Colonic mucosa (tissue), 4 donors: ENCODE measurements around the gene CADPS2. TPM values are rescaled to one million over a fixed set of nuclear protein-coding genes. Genes with fewer than 3 reads are reported as not detected.

Source experiments
- DNase-seq: peaks from one replicate; pipeline ENCODE4 v3.0.0-alpha.2; 2020
- H3K27ac ChIP-seq: fragments of 200-600 bp; one replicate; pipeline ENCODE4 v1.8.0; 2021
- H3K27me3 ChIP-seq: fragments of 200-600 bp; one replicate; pipeline ENCODE4 v1.8.0; 2021
- H3K36me3 ChIP-seq: fragments of 200-600 bp; one replicate; pipeline ENCODE4 v1.8.0; 2021
- H3K4me1 ChIP-seq: fragments of 200-600 bp; one replicate; pipeline ENCODE4 v1.8.0; 2021; ENCODE audit warnings: mild to moderate bottlenecking
- H3K4me3 ChIP-seq: fragments of 200-600 bp; one replicate; pipeline ENCODE4 v1.8.0; 2021
- H3K9ac ChIP-seq, 2 donors: one replicate each; pipeline ENCODE4 v1.7.0; 2013; ENCODE audit warnings: control low read depth in 2 of 2, low read depth in 2 of 2, low read length in 2 of 2
- H3K9me3 ChIP-seq: fragments of 200-600 bp; one replicate; pipeline ENCODE4 v1.8.0; 2021
- CTCF ChIP-seq: fragments of 200-600 bp; IDR thresholded peaks from one replicate; pipeline ENCODE4 v1.8.0; 2022; ENCODE audit warnings: antibody characterized with exemption, mild to moderate bottlenecking
- intact Hi-C: fragments of 100-400 bp; cut with DNase I; formaldehyde crosslinking; loops from one replicate; pipeline ENCODE4 v1.14.1; 2022
- total RNA-seq, 2 donors: library from RNA; stranded (reverse); fragmentation: NEBNext Ultra II Directional in 1 of 2; extraction: Animal tissue kit (Norgen Biotek cat#: 25700) in 1 of 2; gene quantifications; one replicate each; pipeline ENCODE4 v1.2.1, GENCODE V29; 2021
- donor health status: healthy.
- donor health status: DM: no; HTN: no; CAD: no.
- donor health status: DM: no; HTN: no; CAD: no.

CADPS2 gene
- total RNA-seq, 2 donors from 2014 or later: 13.6 to 15.2 TPM

GRCh38 chr7:122618585-122619189 is 267.6 kb downstream of the CADPS2 start:
- no peaks in the 10 kb centered on the region for H3K36me3 ChIP-seq
- no peak for TF ChIP-seq CTCF
- no peaks in the 10 kb centered on the region for H3K4me1 ChIP-seq
- H3K9me3 ChIP-seq: no peaks in the 10 kb centered on the region
- no peaks in the 10 kb centered on the region for H3K27me3 ChIP-seq
- no peak overlapping the region for H3K9ac ChIP-seq
- H3K27ac ChIP-seq: no peak overlapping the region
- intact Hi-C loops: no loop called here
- H3K4me3 ChIP-seq: no peak overlapping the region
- no peak for DNase-seq

GRCh38 chr7:122616951-122617350 is 269.3 kb downstream of the CADPS2 start:
- Histone ChIP-seq H3K9me3 (no peaks in the 10 kb centered on the region), H3K27me3 (no peaks in the 10 kb centered on the region), H3K9ac (no peak overlapping the region), H3K36me3 (no peaks in the 10 kb centered on the region), H3K4me1 (no peaks in the 10 kb centered on the region), H3K4me3 (no peak overlapping the region), H3K27ac (no peak overlapping the region)
- no peak for DNase-seq
- intact Hi-C loops: no loop called here
- no peak for TF ChIP-seq CTCF

GRCh38 chr7:122605929-122606328 is 280.3 kb downstream of the CADPS2 start:
- no peak for TF ChIP-seq CTCF
- H3K9me3 ChIP-seq: no peaks in the 10 kb centered on the region
- no peak overlapping the region for H3K27ac ChIP-seq
- no peak overlapping the region for H3K4me3 ChIP-seq
- no peak overlapping the region for H3K9ac ChIP-seq
- H3K4me1 ChIP-seq: no peaks in the 10 kb centered on the region
- no peak for DNase-seq
- intact Hi-C loops: no loop called here
- H3K36me3 ChIP-seq: no peaks in the 10 kb centered on the region
- H3K27me3 ChIP-seq: no peaks in the 10 kb centered on the region

- Histone ChIP-seq H3K36me3 (no peaks in the 10 kb centered on the region), H3K9ac (no peak overlapping the region), H3K4me3 (no peak overlapping the region), H3K4me1 (no peaks in the 10 kb centered on the region), H3K27ac (no peak overlapping the region), H3K27me3 (no peaks in the 10 kb centered on the region), H3K9me3 (no peaks in the 10 kb centered on the region)
- intact Hi-C loops: no loop called here
- TF ChIP-seq CTCF: no peak
- DNase-seq: no peak
These were observed 282.0 kb downstream of the CADPS2 start for GRCh38 chr7:122604251-122604650.

- no peak overlapping the region for H3K4me3 ChIP-seq
- H3K27ac ChIP-seq: no peak overlapping the region
- no peaks in the 10 kb centered on the region for H3K27me3 ChIP-seq
- DNase-seq: no peak
- no peak for TF ChIP-seq CTCF
- H3K36me3 ChIP-seq: no peaks in the 10 kb centered on the region
- no peaks in the 10 kb centered on the region for H3K9me3 ChIP-seq
- H3K9ac ChIP-seq: no peak overlapping the region
- intact Hi-C loops: no loop called here
- H3K4me1 ChIP-seq: no peaks in the 10 kb centered on the region
These were observed 283.5 kb downstream of the CADPS2 start for GRCh38 chr7:122602800-122603199.
